SK-N-MC (cell line): ENCODE data around the gene ZCCHC2.

Experiments
- EZH2 ChIP-seq: fragments of 200-600 bp; sonication (generic); IDR thresholded peaks from one replicate; pipeline ENCODE4 v1.6.1; 2017; ENCODE audit warnings: antibody characterized with exemption
- FOXP2 ChIP-seq: optimal IDR thresholded peaks from 2 replicates; pipeline ENCODE3; 2011; ENCODE audit warnings: mild to moderate bottlenecking, moderate library complexity; ENCODE audit not compliant: insufficient read depth; ENCODE audit errors: extremely low read length, control extremely low read depth
- POLR2AphosphoS5 ChIP-seq: IDR thresholded peaks from 2 replicates; pipeline ENCODE4 v1.6.1; 2012; ENCODE audit warnings: mild to moderate bottlenecking, low read depth, low read length, borderline replicate concordance

GRCh38 chr18:62625019-62625418 lies 102.2 kb downstream of the ZCCHC2 start:
- TF ChIP-seq EZH2, result no peak
- TF ChIP-seq POLR2AphosphoS5, result no peak
- no peak for TF ChIP-seq FOXP2
